K562 (cell line): ENCODE data around the gene GIMAP1. TPM values are rescaled to one million over a fixed set of nuclear protein-coding genes. Genes with fewer than 3 reads are reported as not detected.

Source experiments
- ATF7 ChIP-seq: fragments of 450-650 bp; IDR thresholded peaks from 2 replicates; pipeline ENCODE4 v1.7.1; 2014; ENCODE audit warnings: mild to moderate bottlenecking, moderate library complexity
- CBX3 ChIP-seq, 2 experiments: IDR thresholded peaks; 1 replicate in 1 of 2; 2 replicates in 1 of 2; pipeline ENCODE4 v1.6.1; 2012; ENCODE audit warnings: inconsistent platforms in 2 of 2, low read length in 2 of 2, borderline replicate concordance in 1 of 2, control low read depth in 1 of 2
- JUND ChIP-seq, 2 experiments: IDR thresholded peaks; 2 replicates in 1 of 2; 3 replicates in 1 of 2; pipeline ENCODE4 v1.6.1; 2011; ENCODE audit warnings: borderline replicate concordance in 2 of 2, low read depth in 2 of 2, low read length in 2 of 2, improper control_type of control experiment in 1 of 2, missing biosample characterization in 1 of 2, missing genetic modification characterization in 1 of 2, missing genetic modification reagents in 1 of 2
- LARP7 ChIP-seq: fragments of 450-650 bp; IDR thresholded peaks from 2 replicates; pipeline ENCODE4 v1.6.1; 2016
- MCM5 ChIP-seq: fragments of 450-650 bp; IDR thresholded peaks from 2 replicates; pipeline ENCODE4 v1.6.1; 2016; ENCODE audit warnings: low read depth
- NFRKB ChIP-seq: fragments of 450-650 bp; IDR thresholded peaks from 2 replicates; pipeline ENCODE4 v1.6.1; 2016; ENCODE audit warnings: low read depth
- RBM22 ChIP-seq: fragments of 200-400 bp; formaldehyde crosslinking; IDR thresholded peaks from 2 replicates; pipeline ENCODE4 v1.6.1; 2018; ENCODE audit warnings: low read length, low read depth; ENCODE audit not compliant: poor library complexity, severe bottlenecking
- RREB1 ChIP-seq: fragments of 250-450 bp; sonication (Bioruptor Pico); IDR thresholded peaks from 2 replicates; pipeline ENCODE4 v1.4.0; 2020
- XRCC5 ChIP-seq: fragments of 200-400 bp; formaldehyde crosslinking; IDR thresholded peaks from 2 replicates; pipeline ENCODE4 v1.6.1; 2017; ENCODE audit warnings: low read depth, mild to moderate bottlenecking, low read length
- ZFP36 ChIP-seq: fragments of 150-350 bp; IDR thresholded peaks from 2 replicates; pipeline ENCODE4 v1.6.1; 2018; ENCODE audit warnings: low read length, low read depth; ENCODE audit not compliant: partially characterized antibody
- ZNF143 ChIP-seq: sonication (generic); formaldehyde crosslinking; IDR thresholded peaks from 2 replicates; pipeline ENCODE4 v1.9.0; 2022; ENCODE audit warnings: mild to moderate bottlenecking, missing genetic modification reagents
- ZNF175 ChIP-seq: fragments of 200-800 bp; sonication (Bioruptor generic); IDR thresholded peaks from 2 replicates; pipeline ENCODE4 v1.6.1; 2016; ENCODE audit warnings: low read depth, mild to moderate bottlenecking, missing genetic modification characterization, missing compliant biosample characterization
- ZNF431 ChIP-seq: sonication (generic); formaldehyde crosslinking; IDR thresholded peaks from 2 replicates; pipeline ENCODE4 v1.8.0; 2022; ENCODE audit warnings: mild to moderate bottlenecking, missing genetic modification reagents
- ZNF449 ChIP-seq: fragments of 250-450 bp; sonication (Bioruptor Pico); IDR thresholded peaks from 2 replicates; pipeline ENCODE4 v1.8.0; 2022; ENCODE audit warnings: moderate library complexity, mild to moderate bottlenecking, inconsistent platforms
- ZNF592 ChIP-seq: fragments of 450-650 bp; IDR thresholded peaks from 2 replicates; pipeline ENCODE4 v1.6.1; 2017; ENCODE audit warnings: antibody characterized with exemption, mild to moderate bottlenecking
- polyA plus RNA-seq, 8 experiments: library from polyadenylated mRNA; depleted of rRNA in 4 of 8; stranded (reverse) in 5 of 8; unstranded in 3 of 8; fragments of >200 nt; fragmentation: Nextera tagmentation in 2 of 8; fragmentation: Illumina TruSeq in 1 of 8; extraction: Ambion mirVana in 2 of 8; extraction: Trizol in 1 of 8; gene quantifications; 2 replicates each; pipeline versions ENCODE4 v1.2.1 to v1.2.3, GENCODE V29; 2011 to 2014; ENCODE audit warnings: inconsistent platforms in 1 of 8, missing spikeins in 1 of 8
- total RNA-seq, 7 experiments: library from RNA; depleted of rRNA in 6 of 7; stranded (reverse); fragments of >200 nt in 6 of 7; fragmentation: Illumina TruSeq in 2 of 7; extraction: Trizol in 2 of 7; gene quantifications; 2 replicates each; pipeline versions ENCODE4 v1.2.1 to v1.2.3, GENCODE V29; 2011 to 2021; ENCODE audit warnings: low replicate concordance in 1 of 7

The GIMAP1 gene
- total and polyA plus RNA-seq, 9 of the 15 experiments (the other 6 are each of a cell fraction or from before 2014, with no cell fraction given) = 0.04 to 0.13 TPM; not detected in 7

GRCh38 chr7:150685219-150686029 is 31.0 kb upstream of the GIMAP1 start, which contains the start of gene GIMAP2 (continued):
- TF ChIP-seq RREB1 (CRISPR knock-in tag) = peak; percentile 9; the same call in 1 of the 2 replicates
- no peak for TF ChIP-seq RBM22
- 0 out of 2 replicates have a peak, but pooled peaks have one; percentile 74 for TF ChIP-seq ZNF175 (CRISPR knock-in tag)
- TF ChIP-seq ZFP36 = no peak
- no peak for TF ChIP-seq NFRKB
- 0 out of 2 replicates have a peak, but pooled peaks have one; percentile 12 for TF ChIP-seq ZNF449
- no peak for TF ChIP-seq JUND (IDR thresholded peaks at IDR 0.05; ENCODE audit: borderline replicate concordance, low read depth, low read length)
- TF ChIP-seq JUND (tag; IDR thresholded peaks at IDR 0.05; ENCODE audit: borderline replicate concordance, low read depth, low read length) = 0 out of 3 replicates have a peak, but pooled peaks have one; percentile 12
- TF ChIP-seq CBX3 (IDR thresholded peaks at IDR 0.05; ENCODE audit: borderline replicate concordance in 1 of 2, low read length in 2 of 2) = no peak
- TF ChIP-seq ZNF143 (CRISPR knock-in tag) = no peak
- no peak for TF ChIP-seq ATF7
- no peak for TF ChIP-seq XRCC5
- no peak for TF ChIP-seq MCM5
- TF ChIP-seq ZNF431 = no peak
- TF ChIP-seq LARP7 = no peak
- no peak for TF ChIP-seq ZNF592
